Measurements from ENCODE around the gene RNF41.

Gene RNF41

DNA sequence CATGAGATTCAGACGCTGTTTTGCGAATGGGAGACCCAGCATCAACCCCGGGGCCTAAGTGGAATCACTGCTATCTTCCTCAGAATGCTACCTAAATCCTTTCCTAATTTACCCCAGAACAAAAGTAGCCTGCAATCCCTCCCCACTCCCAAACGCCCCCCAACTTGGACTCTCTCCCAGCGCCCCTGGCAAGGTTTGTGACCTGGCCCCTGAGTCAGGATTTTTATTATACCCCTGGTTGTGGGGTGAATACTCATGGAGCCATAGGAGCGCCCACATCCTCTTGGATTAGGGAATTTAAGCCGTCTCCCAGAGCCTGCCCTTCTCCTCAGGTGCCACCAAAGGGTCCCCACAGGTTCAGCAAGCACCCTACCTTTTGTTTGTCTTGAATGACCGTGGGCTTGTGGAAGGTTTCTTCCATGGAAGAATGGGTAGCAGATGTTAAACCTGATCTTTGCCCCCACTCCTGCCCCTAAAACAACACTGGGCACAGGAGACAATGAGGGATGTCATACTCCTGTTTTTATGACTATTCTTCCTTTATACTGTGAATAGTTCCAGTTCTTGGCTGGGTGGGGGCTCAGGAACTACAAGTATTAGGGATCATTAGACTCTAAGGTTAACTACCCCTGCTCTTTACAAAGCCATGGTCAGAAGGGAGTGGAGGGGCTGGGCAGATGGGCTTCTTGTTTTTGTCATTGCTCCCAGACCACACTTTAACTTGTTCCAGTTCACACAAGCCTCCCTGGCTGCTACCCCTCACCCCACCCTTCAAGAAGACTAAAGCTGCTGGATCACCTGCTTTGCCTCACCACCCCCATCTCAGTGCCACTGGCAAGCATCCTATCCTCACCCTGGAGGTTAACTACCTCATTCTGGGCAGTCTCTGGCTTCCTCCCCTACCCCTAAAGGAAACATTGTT, 68.7 kb downstream of the RNF41 start:
- DNase-seq (ENCODE audit: low read depth): no peak

All from GM04503 (cell line).